Measurements from ENCODE around the gene CBLN2.

CBLN2 gene

GRCh38 chr18:72502671-72503431 lies 41.3 kb downstream of the CBLN2 start:
- no peak overlapping the region for H3K4me3 Mint-ChIP-seq
- no peaks in the 10 kb centered on the region for H3K36me3 Mint-ChIP-seq (ENCODE audit: low read depth)
- no peaks in the 10 kb centered on the region for H3K9me3 Mint-ChIP-seq
- H3K27ac Mint-ChIP-seq: no peak overlapping the region
- no peaks in the 10 kb centered on the region for H3K4me1 Mint-ChIP-seq (ENCODE audit: low read depth)
- no peaks in the 10 kb centered on the region for H3K27me3 Mint-ChIP-seq

GRCh38 chr18:72492497-72492896 lies 51.6 kb downstream of the CBLN2 start:
- Mint-ChIP-seq H3K9me3 (no peaks in the 10 kb centered on the region), H3K27me3 (no peaks in the 10 kb centered on the region), H3K27ac (no peak overlapping the region), H3K4me3 (no peak overlapping the region), H3K4me1 (ENCODE audit: low read depth) (no peaks in the 10 kb centered on the region), H3K36me3 (ENCODE audit: low read depth) (no peaks in the 10 kb centered on the region)
